Stimulated activated naive CD4-positive, alpha-beta T cell (primary cell): Measurements from ENCODE around the gene MICAL2.

ENCODE experiments used
- DNase-seq, 6 experiments: peaks; one replicate each; lab custom pipeline; 2025; lab: John Stamatoyannopoulos, UW

MICAL2 gene

DNA sequence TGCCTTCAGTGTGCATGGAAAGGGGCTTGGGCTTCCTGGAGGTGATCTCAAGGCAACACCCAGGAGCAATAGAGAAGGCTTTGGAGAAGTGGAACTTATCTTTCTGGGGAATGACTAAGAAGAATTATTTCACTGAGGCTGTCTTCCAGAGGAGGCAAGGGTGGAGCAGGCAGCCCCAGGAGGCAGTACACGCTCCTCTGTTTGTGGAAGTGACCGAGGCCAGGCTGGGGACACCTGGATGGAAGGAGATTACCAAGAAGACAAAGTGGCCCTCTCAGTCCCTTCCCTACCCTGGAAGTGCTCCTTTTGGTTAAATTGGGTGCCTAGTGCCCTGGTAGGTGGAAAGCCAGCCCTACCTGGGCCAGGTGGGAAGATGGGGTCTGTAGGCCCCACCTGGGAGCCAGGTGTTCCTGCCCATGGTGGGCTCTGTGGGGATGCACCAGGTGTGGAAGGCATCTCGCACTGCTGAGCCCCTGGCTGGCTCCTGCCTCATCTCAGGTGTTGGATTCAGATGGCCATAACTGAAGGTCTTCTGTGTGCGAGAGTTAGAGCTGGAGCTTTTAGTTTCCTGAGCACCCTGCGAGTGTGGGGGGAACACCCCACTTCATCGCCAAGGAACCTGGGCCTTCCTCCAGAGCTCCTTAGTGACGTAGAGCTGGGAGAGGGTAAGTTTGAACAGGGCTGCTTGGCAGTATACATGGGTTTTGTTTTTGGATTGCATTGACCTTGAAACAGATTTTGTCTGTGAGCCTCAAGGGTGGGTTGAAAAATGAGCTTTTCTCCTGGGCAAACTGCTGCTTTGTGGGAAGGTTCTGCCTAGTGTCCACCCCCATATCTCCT, 46.1 kb downstream of the MICAL2 start:
- no peak for DNase-seq

DNA sequence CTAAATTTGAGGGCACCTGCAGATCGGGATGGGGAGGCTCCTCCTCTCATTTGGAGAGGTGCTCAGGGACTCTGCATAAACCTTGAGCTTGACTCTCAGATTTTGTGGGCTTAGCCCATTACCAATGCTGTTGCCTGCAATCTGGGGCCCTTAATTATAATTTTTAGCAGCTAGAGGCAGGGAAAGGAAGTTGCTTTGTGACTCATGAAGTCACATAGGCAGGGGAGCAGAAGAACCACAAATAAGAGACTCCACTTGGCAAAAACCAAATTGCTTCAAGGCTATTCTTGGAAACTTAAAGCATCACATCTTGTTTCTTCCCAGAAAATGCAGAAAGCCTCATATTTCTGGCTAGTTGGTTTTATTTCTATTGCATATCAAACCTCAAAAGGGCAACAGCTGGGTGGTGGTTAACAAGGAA, 46.9 kb downstream of the MICAL2 start:
- DNase-seq, result no peak

GRCh38 chr11:12158909-12159308, 48.5 kb downstream of the MICAL2 start:
- no peak for DNase-seq

DNA sequence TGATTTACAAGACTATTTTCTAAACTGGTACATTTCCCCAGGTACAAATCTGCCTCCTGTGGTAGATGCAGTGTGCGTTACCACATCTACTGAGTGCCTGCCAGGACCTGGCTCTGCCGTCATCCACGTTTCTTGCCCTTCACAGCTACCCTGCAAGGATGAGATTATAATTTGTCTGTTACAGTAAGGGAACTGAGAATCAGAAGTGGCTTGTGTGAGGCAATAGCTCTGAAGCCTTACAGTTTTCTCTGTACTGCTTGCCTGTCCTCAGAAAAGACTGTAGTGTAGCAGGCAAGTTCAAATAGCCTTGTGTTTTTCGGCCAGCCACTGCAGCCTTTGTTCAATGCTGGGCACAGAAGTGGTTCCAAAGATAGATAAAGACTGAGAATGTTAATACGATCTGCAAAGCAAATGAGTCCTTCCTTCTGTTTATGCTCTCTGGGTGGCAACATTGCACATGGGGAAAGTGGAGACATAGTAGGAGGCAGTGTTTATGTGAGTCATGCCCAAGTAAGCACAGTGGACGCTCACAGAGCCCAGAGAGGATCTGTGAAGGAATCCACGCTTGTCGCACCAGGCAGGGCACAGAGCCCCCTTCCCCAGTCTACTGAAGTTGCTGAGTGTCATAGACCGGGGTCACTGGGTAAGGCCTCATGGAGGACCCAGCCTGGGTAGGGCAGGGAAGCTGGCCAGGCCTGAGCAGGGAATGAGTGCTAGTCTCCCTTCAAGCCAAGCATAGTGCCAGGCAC, 49.1 kb downstream of the MICAL2 start:
- DNase-seq, result no peak

DNA sequence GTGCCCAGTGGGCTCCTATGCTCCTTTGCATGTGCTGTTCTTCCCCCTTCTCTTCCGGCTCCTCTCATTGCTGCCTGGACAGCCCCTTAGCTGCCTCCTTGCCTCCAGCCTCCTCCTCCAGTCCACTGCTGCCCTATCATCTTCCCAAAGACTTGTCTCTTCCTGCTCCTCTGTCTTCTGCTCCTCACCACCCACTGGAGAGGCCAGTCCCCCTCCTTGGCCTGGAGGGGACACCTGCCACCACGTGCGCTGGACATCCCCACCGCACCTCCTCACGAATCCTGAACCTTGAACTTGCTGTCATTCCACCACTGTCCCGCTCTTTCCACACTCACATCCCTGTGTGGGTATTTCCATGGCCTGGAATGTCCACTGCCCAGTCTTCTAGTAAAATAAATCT, 49.8 kb downstream of the MICAL2 start:
- DNase-seq, result no peak

GRCh38 chr11:12160680-12161079, 50.3 kb downstream of the MICAL2 start:
- DNase-seq, result no peak

GRCh38 chr11:12161137-12161536, 50.7 kb downstream of the MICAL2 start:
- no peak for DNase-seq

- DNase-seq, result no peak
These were observed 51.4 kb downstream of the MICAL2 start for GRCh38 chr11:12161603-12162350.

GRCh38 chr11:12162652-12163051, 52.3 kb downstream of the MICAL2 start:
- no peak for DNase-seq

DNA sequence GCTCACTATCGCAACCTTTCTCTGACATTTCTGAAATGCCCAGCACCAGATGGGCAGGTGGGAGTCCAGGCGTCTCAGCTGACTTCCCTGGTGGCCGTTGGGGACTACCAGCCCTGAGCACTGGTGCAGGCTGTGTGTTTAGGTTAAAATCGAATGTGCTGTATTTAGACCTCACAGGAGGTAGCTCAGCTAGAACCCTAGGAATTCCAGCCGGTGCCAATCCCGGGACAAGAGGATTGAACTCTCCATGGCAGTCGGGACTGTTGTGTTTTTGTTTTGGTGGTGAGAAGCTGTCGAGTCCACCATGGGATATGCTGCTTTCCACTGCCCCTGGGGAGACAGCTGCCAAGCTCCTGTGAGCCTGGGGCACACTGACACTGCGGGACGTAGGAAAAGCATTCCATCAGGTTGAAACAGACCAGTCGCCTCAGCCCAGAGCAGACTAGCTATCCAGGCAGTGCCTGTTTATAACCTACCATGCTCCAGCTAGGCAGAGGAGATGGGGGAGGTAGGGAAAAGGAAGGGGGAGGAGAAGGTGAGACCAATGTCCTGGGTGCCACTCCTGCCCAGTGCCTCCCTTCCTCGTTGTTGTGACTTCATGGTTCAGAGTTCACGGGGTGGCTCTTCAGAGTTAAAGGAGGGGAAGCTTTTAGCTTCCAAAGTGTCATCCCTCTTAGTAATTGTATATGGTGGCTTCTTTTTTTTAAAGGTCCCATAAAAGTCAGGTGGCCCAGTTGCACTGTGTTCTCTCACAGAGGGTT, 53.0 kb downstream of the MICAL2 start:
- no peak for DNase-seq

- no peak for DNase-seq
These were observed 53.9 kb downstream of the MICAL2 start for GRCh38 chr11:12164061-12165014.

DNA sequence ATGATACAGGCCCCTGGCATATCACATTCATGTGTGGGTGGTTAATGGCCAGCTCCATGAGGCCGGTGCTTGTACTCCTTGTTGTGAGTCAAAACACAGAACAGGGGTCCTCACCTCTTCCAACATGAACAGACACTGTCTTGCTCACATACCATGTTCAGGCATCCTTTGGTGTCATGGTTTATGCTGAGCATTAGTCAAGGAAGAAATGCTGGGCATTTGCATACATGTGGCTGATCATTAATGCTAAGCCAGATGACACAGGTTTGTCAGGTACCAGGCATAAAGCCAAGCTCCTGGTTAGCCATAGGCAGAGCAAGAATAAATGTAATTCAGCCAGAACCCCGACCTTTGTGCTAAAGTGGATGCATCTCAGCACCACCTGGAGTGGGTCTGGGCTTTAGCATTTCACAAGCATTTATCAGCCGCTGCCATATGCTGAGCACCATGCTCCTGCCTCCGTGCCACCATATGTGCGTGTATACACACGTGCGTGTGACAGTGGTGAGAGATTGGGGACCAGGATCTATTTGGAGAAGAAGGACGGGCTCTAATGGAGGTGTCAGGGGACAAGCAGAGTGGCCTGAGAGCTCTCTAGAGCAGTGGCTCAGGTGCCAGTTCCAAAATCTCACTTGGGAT, 55.0 kb downstream of the MICAL2 start:
- DNase-seq, result no peak

DNA sequence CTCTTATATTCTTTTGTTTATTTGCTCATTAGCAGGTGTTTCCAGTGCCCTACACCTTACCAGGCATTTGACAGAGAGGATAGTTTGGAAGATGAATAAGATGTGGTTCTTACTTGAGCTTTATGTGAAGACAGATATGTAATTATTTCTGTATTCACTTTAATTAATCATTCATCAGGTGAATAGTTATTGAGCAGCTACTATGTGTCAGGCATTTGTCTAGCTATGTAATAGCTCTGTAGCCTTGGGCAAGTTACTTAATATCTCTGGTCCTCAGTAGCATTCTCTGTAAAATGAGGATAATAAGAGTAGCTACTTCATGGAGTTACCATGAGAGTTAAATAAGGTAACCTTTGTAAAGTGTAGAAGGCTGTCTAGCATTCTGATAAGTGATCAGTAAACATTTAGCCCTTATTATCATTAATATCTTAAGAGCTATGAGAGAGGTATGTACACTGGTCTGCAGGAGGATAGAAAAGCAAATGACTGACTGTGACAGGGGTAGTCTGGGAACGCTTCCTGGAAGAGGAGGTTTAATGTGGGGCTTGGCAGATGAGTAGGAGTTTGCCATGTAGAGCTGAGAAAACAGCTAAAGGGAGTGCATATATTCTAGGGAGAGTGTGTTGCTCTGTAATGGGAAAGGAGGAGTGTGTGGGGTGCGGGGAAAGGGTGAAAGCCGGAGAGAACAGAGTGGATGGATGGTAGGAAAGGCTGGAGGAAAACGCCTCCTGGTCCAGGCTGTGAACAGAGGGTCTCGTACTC, 56.1 kb downstream of the MICAL2 start:
- DNase-seq, result no peak

GRCh38 chr11:12167061-12168000, 56.9 kb downstream of the MICAL2 start:
- DNase-seq, result no peak

- no peak for DNase-seq
These were observed 57.7 kb downstream of the MICAL2 start for GRCh38 chr11:12168114-12168513.

DNA sequence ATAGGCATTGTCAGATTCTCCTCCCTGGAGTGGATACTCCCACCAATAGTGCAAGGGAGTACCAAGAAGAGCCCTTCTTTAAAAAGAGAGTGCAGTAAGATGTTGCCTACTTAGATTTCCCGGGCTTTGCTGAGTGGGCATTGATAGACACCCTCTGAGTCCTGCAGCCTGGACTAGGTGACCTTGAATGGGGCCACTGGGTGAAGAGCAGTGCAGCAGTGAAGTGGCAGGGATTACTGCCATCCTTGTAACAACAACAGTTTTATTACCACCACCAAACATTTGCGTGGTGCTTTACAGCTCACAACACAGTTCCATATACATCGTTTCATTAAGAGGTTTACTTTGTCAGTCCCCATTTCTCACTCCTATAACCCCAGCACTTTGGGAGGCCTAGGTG, 59.4 kb downstream of the MICAL2 start:
- DNase-seq, result no peak

GRCh38 chr11:12170501-12170900, 60.1 kb downstream of the MICAL2 start:
- no peak for DNase-seq

DNA sequence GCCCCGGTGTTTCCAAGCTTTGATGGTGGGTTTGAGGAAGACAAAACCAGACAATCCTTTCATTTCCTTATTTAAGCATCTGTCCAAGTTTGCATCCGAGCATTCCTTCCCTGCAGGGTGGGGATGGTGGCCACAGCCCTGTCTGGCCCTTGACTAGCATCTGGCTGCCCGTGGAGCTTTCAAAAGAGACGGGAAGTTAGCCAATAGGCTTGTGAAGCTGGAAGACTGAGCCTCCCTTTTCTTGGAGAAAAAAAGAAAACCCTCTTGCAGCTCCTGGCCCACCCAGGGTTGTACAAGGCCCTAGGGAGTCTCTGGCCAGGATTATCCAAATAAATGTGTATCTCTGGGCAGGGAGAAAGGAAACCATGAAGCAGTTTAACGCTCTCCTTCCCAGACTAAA, 60.6 kb downstream of the MICAL2 start:
- no peak for DNase-seq
